B cell (primary cell): ENCODE data around the gene C4BPB. TPM values are rescaled to one million over a fixed set of nuclear protein-coding genes. Genes with fewer than 3 reads are reported as not detected.

ENCODE experiments used
- ATAC-seq: fragments of 200-7000 bp; cut with Tn5 transposase; one replicate; pipeline ENCODE4 v1.10.0; 2021; ENCODE audit warnings: low read depth, mild to moderate bottlenecking, moderate number of reproducible peaks, moderate library complexity
- CTCF ChIA-PET: fragments of 350-600 bp; sonication (Branson Sonifier 250); formaldehyde crosslinking; loops from one replicate; lab custom pipeline; 2021; ENCODE audit warnings: antibody characterized with exemption, inconsistent platforms; lab: Charles Lee
- POLR2A ChIA-PET: fragments of 350-600 bp; sonication (Branson Sonifier 250); formaldehyde crosslinking; loops from one replicate; lab custom pipeline; 2021; ENCODE audit warnings: antibody characterized with exemption; lab: Charles Lee
- DNase-seq: peaks from one replicate; pipeline ENCODE4 v3.0.0; 2013
- H2AFZ ChIP-seq: 2 replicates; pipeline ENCODE4 v1.6.1; 2012; ENCODE audit warnings: mild to moderate bottlenecking, low read depth, low read length; ENCODE audit not compliant: insufficient read depth, poor library complexity, severe bottlenecking
- H3K27ac ChIP-seq, 2 donors: 1 replicate in 1 of 2; 2 replicates in 1 of 2; pipeline ENCODE4 v1.5.1; 2012 to 2013; ENCODE audit warnings: low read length in 2 of 2, mild to moderate bottlenecking in 2 of 2, moderate library complexity in 1 of 2
- H3K27me3 ChIP-seq, 4 experiments: fragments of 200-600 bp in 1 of 4; sonication (generic) in 1 of 4; replicated peaks in 1 of 4; 1 replicate in 2 of 4; 2 replicates in 2 of 4; pipeline versions ENCODE4 v1.6.1 to v1.7.0; 2013 to 2016; ENCODE audit warnings: low read length in 3 of 4, mild to moderate bottlenecking in 2 of 4, mixed read lengths in 1 of 4, moderate library complexity in 1 of 4; ENCODE audit not compliant: insufficient read depth in 4 of 4, control insufficient read depth in 3 of 4; ENCODE audit errors: control extremely low read depth in 1 of 4
- H3K36me3 ChIP-seq, 2 experiments: replicated peaks in 1 of 2; 1 replicate in 1 of 2; 2 replicates in 1 of 2; pipeline versions ENCODE4 v1.6.1 to v1.7.1; 2013; ENCODE audit warnings: low read length in 1 of 2; ENCODE audit not compliant: insufficient read depth in 2 of 2, control insufficient read depth in 1 of 2; ENCODE audit errors: control extremely low read depth in 1 of 2, extremely low read depth in 1 of 2
- H3K4me1 ChIP-seq, 2 donors: fragments of 200-600 bp in 1 of 2; sonication (generic) in 1 of 2; 1 replicate in 1 of 2; 2 replicates in 1 of 2; pipeline versions ENCODE4 v1.5.1 to v1.6.1; 2013 to 2017; ENCODE audit warnings: low read length in 2 of 2; ENCODE audit not compliant: control insufficient read depth in 2 of 2, insufficient read depth in 2 of 2
- H3K4me2 ChIP-seq: replicated peaks from 2 replicates; pipeline ENCODE3; 2012; ENCODE audit warnings: mild to moderate bottlenecking, low read depth, low read length; ENCODE audit not compliant: poor library complexity, severe bottlenecking
- H3K4me3 ChIP-seq, 5 experiments: fragments of 200-600 bp in 1 of 5; sonication (generic) in 1 of 5; 1 replicate in 3 of 5; 2 replicates in 2 of 5; pipeline versions ENCODE4 v1.5.1 to v1.7.0; 2011 to 2016; ENCODE audit warnings: low read length in 4 of 5, mild to moderate bottlenecking in 4 of 5, low read depth in 2 of 5, control low read depth in 1 of 5, moderate library complexity in 1 of 5; ENCODE audit not compliant: insufficient read depth in 1 of 5; ENCODE audit errors: control extremely low read depth in 1 of 5, extremely low read depth in 1 of 5
- H3K79me2 ChIP-seq: fragments of 200-600 bp; sonication (generic); one replicate; pipeline ENCODE4 v1.6.0; 2016; ENCODE audit warnings: low read length; ENCODE audit not compliant: control insufficient read depth, insufficient read depth
- H3K9ac ChIP-seq: fragments of 200-600 bp; sonication (generic); 2 replicates; pipeline ENCODE4 v1.6.1; 2017; ENCODE audit warnings: mild to moderate bottlenecking, low read length, moderate library complexity
- H3K9me3 ChIP-seq, 3 donors: one replicate each; pipeline versions ENCODE4 v1.6.1 to v1.7.1; 2013; ENCODE audit warnings: low read length in 2 of 3; ENCODE audit not compliant: control insufficient read depth in 2 of 3, insufficient read depth in 1 of 3; ENCODE audit errors: control extremely low read depth in 1 of 3
- H4K20me1 ChIP-seq: 2 replicates; pipeline ENCODE4 v1.6.0; 2012; ENCODE audit warnings: mild to moderate bottlenecking, low read length; ENCODE audit not compliant: insufficient read depth, control insufficient read depth, poor library complexity, severe bottlenecking
- H3K27ac Mint-ChIP-seq: one replicate; pipeline ENCODE4 v1.8.0; 2021; ENCODE audit warnings: mixed read lengths
- H3K27me3 Mint-ChIP-seq: one replicate; pipeline ENCODE4 v1.8.0; 2021; ENCODE audit warnings: mixed read lengths
- H3K4me1 Mint-ChIP-seq: one replicate; pipeline ENCODE4 v1.8.0; 2021; ENCODE audit warnings: mixed read lengths
- H3K4me3 Mint-ChIP-seq: one replicate; pipeline ENCODE4 v1.8.0; 2021; ENCODE audit warnings: mixed read lengths
- H3K9me3 Mint-ChIP-seq: one replicate; pipeline ENCODE4 v1.8.0; 2022; ENCODE audit warnings: mixed read lengths; ENCODE audit not compliant: insufficient read depth
- EZH2 ChIP-seq: IDR thresholded peaks from 2 replicates; pipeline ENCODE4 v1.6.1; 2012; ENCODE audit warnings: borderline replicate concordance, low read depth, mild to moderate bottlenecking, moderate library complexity, low read length; ENCODE audit not compliant: insufficient read depth, poor library complexity, severe bottlenecking
- WGBS: methylation state at CpG from one replicate; pipeline ENCODE4 v1.1.5; 2013; ENCODE audit warnings: missing lambda C conversion rate; ENCODE audit not compliant: insufficient coverage; 5-methylcytosine and 5-hydroxymethylcytosine counted together
- intact Hi-C: fragments of 100-400 bp; cut with micrococcal nuclease; formaldehyde crosslinking; loops from one replicate; pipeline ENCODE4 v1.10.0; 2022
- polyA plus RNA-seq: library from polyadenylated mRNA; depleted of rRNA; stranded (reverse); fragments of >200 nt; gene quantifications from 2 replicates; pipeline ENCODE4 v1.2.3, GENCODE V29; 2012
- total RNA-seq, 2 donors: library from RNA; stranded (reverse); fragments of 120-200 nt in 1 of 2; gene quantifications; 1 replicate in 1 of 2; 2 replicates in 1 of 2; pipeline versions ENCODE4 v1.2.3 to v1.2.4, GENCODE V29; 2013 to 2022
- TF ChIP-seq, protein P1 (sequence below): fragments of 200-600 bp; IDR thresholded peaks from one replicate; pipeline ENCODE4 v1.8.0; 2022; ENCODE audit warnings: antibody characterized with exemption, mild to moderate bottlenecking

The C4BPB gene
- total and polyA plus RNA-seq, 2 donors (not counting 1 experiment from before 2014, with no cell fraction given): 0.34 TPM; not detected in 1

DNA sequence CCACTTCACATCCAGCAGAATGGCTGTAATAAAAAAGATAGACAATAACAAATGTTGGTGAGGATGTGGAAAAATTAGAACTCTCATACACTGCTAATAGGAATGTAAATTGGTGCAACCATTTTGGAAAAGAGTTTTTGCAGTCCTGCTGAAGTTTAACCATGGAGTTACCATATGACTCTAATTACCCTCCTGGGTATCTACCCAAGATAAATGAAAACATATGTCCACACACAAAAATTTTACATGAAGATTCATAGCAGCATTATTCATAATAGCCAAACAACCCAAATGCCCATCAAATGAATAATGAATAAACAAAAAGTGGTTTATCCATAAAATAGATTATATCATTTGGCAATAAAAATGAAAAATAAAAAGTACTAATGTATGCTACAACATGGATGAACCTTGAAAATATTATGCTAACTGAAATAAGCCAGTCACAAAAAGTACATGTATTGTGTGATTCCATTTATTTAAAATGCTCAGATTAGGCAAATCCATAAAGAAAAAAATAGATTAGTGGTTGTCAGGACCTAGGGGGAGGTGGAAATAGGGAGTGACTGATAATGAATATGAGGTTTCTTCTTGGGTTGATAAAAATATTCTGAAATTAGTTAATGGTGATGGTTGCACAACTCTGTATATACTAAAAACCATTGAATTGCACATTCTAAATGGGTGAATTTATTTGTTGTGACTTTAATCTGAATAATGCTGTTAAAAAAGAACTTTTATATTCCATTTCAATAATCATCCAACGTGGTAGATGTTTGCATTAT lies 41.8 kb downstream of the C4BPB start:
- CTCF ChIA-PET: no interaction called here
- intact Hi-C loops: no loop called here
- no peak overlapping the region for H3K27ac Mint-ChIP-seq

DNA sequence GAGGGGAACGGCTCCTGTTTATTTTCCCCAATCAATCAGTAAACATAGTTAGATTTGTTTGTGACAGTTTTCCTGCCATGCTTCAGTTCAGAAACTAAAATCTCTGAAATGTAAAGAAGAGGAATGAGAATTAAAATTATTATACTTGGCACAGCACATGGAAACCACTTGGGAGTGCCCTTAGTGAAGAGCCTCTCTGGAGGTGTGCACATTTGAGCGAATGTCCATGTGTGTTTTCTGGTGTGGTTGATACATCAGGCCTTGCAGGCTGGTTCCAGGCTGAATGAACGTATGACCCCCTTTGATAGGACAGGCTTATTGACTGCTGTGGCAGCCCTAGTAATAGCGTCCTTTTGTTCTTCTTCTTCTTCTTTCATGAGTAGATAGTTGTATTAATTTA lies 42.5 kb downstream of the C4BPB start:
- Histone ChIP-seq H4K20me1 (no peaks in the 10 kb centered on the region), H3K9ac (no peak overlapping the region), H3K4me1 (no peaks in the 10 kb centered on the region), H2AFZ (no peak overlapping the region), H3K4me2 (no peak overlapping the region), H3K27me3 (no peaks in the 10 kb centered on the region), H3K36me3 (no peaks in the 10 kb centered on the region), H3K9me3 (peaks cover 7 to 40% (median 11%) of the 10 kb centered on the region in 3 donors), H3K27ac (no peak overlapping the region), H3K4me3 (no peak overlapping the region), H3K79me2 (no peaks in the 10 kb centered on the region)
- ATAC-seq: no peak
- no peak for DNase-seq
- Mint-ChIP-seq H3K9me3 (peaks cover 19% of the 10 kb centered on the region), H3K27ac (no peak overlapping the region), H3K27me3 (no peaks in the 10 kb centered on the region), H3K4me3 (no peak overlapping the region), H3K4me1 (no peaks in the 10 kb centered on the region)
- CTCF ChIA-PET: no interaction called here
- TF ChIP-seq EZH2: no peak
- TF ChIP-seq, protein P1, sequence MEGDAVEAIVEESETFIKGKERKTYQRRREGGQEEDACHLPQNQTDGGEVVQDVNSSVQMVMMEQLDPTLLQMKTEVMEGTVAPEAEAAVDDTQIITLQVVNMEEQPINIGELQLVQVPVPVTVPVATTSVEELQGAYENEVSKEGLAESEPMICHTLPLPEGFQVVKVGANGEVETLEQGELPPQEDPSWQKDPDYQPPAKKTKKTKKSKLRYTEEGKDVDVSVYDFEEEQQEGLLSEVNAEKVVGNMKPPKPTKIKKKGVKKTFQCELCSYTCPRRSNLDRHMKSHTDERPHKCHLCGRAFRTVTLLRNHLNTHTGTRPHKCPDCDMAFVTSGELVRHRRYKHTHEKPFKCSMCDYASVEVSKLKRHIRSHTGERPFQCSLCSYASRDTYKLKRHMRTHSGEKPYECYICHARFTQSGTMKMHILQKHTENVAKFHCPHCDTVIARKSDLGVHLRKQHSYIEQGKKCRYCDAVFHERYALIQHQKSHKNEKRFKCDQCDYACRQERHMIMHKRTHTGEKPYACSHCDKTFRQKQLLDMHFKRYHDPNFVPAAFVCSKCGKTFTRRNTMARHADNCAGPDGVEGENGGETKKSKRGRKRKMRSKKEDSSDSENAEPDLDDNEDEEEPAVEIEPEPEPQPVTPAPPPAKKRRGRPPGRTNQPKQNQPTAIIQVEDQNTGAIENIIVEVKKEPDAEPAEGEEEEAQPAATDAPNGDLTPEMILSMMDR: no peak
- intact Hi-C loops: no loop called here
- WGBS: 100% methylated on average over 1 of the region's 4 CpGs
- POLR2A ChIA-PET: no interaction called here

More for the DNA sequence above, 41.8 kb downstream of the C4BPB start:
- no peaks in the 10 kb centered on the region for H3K4me1 ChIP-seq
- H4K20me1 ChIP-seq: no peaks in the 10 kb centered on the region
- ATAC-seq (no peak), DNase-seq (no peak)
- H3K27me3 ChIP-seq: no peaks in the 10 kb centered on the region
- H3K4me3 Mint-ChIP-seq: no peak overlapping the region
- H3K4me3 ChIP-seq: no peak overlapping the region
- H3K9me3 Mint-ChIP-seq: peaks cover 19% of the 10 kb centered on the region
- no peak overlapping the region for H3K27ac ChIP-seq
- H3K27me3 Mint-ChIP-seq: no peaks in the 10 kb centered on the region
- no peaks in the 10 kb centered on the region for H3K79me2 ChIP-seq
- no peak overlapping the region for H3K4me2 ChIP-seq
- H3K4me1 Mint-ChIP-seq: no peaks in the 10 kb centered on the region
- H3K9me3 ChIP-seq: peaks cover 7 to 44% (median 16%) of the 10 kb centered on the region in 3 donors
- no CpG with 5 or more reads among the region's 1 CpG for WGBS
- H3K36me3 ChIP-seq: no peaks in the 10 kb centered on the region
- H3K9ac ChIP-seq: no peak overlapping the region
- no peak overlapping the region for H2AFZ ChIP-seq
- TF ChIP-seq, protein P1: no peak
- TF ChIP-seq EZH2: no peak
- POLR2A ChIA-PET: no interaction called here
